GM23338 (cell line): ENCODE measurements around the gene FOXD1. TPM values are rescaled to one million over a fixed set of nuclear protein-coding genes. Genes with fewer than 3 reads are reported as not detected.

Experiments used
- ATAC-seq: fragments of 200-7000 bp; cut with Tn5 transposase; 3 replicates; pipeline ENCODE4 v1.9.1; 2020
- DNase-seq: peaks from one replicate; pipeline ENCODE4 v3.0.0-alpha.2; 2015; ENCODE audit warnings: low spot score
- H2AFZ ChIP-seq: fragments of 200-600 bp; sonication (generic); 2 replicates; pipeline ENCODE4 v1.8.0; 2016; ENCODE audit warnings: antibody characterized with exemption, mild to moderate bottlenecking, moderate library complexity
- H3F3A ChIP-seq: fragments of 200-600 bp; sonication (generic); replicated peaks from 2 replicates; pipeline ENCODE4 v1.8.0; 2017; ENCODE audit warnings: antibody characterized with exemption, mixed run types, low read depth
- H3K27ac ChIP-seq: fragments of 200-600 bp; sonication (generic); 2 replicates; pipeline ENCODE4 v1.6.1; 2016; ENCODE audit warnings: low read depth
- H3K27me3 ChIP-seq: fragments of 200-600 bp; sonication (generic); 2 replicates; pipeline ENCODE4 v1.8.0; 2016; ENCODE audit warnings: mild to moderate bottlenecking, mixed run types, moderate library complexity; ENCODE audit not compliant: insufficient read depth
- H3K36me3 ChIP-seq: fragments of 200-600 bp; sonication (generic); 2 replicates; pipeline ENCODE4 v1.8.0; 2016; ENCODE audit warnings: mild to moderate bottlenecking; ENCODE audit not compliant: insufficient read depth
- H3K4me1 ChIP-seq: fragments of 200-600 bp; sonication (generic); 2 replicates; pipeline ENCODE4 v1.8.0; 2016; ENCODE audit warnings: mild to moderate bottlenecking, moderate library complexity; ENCODE audit not compliant: insufficient read depth
- H3K4me2 ChIP-seq: fragments of 200-600 bp; sonication (generic); 2 replicates; pipeline ENCODE4 v1.7.1; 2017; ENCODE audit warnings: mixed run types
- H3K4me3 ChIP-seq: fragments of 200-600 bp; sonication (generic); 2 replicates; pipeline ENCODE4 v1.6.1; 2016; ENCODE audit warnings: mixed run types
- H3K79me2 ChIP-seq: fragments of 200-600 bp; sonication (generic); replicated peaks from 2 replicates; pipeline ENCODE4 v1.8.0; 2017; ENCODE audit warnings: mild to moderate bottlenecking; ENCODE audit not compliant: insufficient read depth
- H3K9me2 ChIP-seq: fragments of 200-600 bp; sonication (generic); 2 replicates; pipeline ENCODE4 v1.8.0; 2017; ENCODE audit not compliant: insufficient read depth
- H4K20me1 ChIP-seq: fragments of 200-600 bp; sonication (generic); replicated peaks from 2 replicates; pipeline ENCODE4 v1.8.0; 2017; ENCODE audit warnings: mild to moderate bottlenecking; ENCODE audit not compliant: insufficient read depth
- H3K27ac Mint-ChIP-seq: 2 replicates; pipeline ENCODE4 v1.8.0; 2020; ENCODE audit warnings: inconsistent platforms, mild to moderate bottlenecking, moderate library complexity, mixed read lengths
- H3K27me3 Mint-ChIP-seq: 3 replicates; pipeline ENCODE4 v1.8.0; 2022; ENCODE audit warnings: low read depth, mild to moderate bottlenecking, moderate library complexity, mixed read lengths, inconsistent platforms; ENCODE audit not compliant: insufficient read depth, poor library complexity
- H3K36me3 Mint-ChIP-seq: 3 replicates; pipeline ENCODE4 v1.8.0; 2021; ENCODE audit warnings: low read depth, mild to moderate bottlenecking, inconsistent platforms, moderate library complexity, mixed read lengths
- H3K4me1 Mint-ChIP-seq: 3 replicates; pipeline ENCODE4 v1.8.0; 2020; ENCODE audit warnings: mild to moderate bottlenecking, inconsistent platforms, mixed read lengths
- H3K4me3 Mint-ChIP-seq: 3 replicates; pipeline ENCODE4 v1.8.0; 2021; ENCODE audit warnings: moderate library complexity, mild to moderate bottlenecking, inconsistent platforms, mixed read lengths
- H3K9me3 Mint-ChIP-seq: 3 replicates; pipeline ENCODE4 v1.8.0; 2020; ENCODE audit warnings: moderate library complexity, mild to moderate bottlenecking, inconsistent platforms, mixed read lengths
- CREB1 ChIP-seq: fragments of 250-450 bp; sonication (Bioruptor Pico); IDR thresholded peaks from 2 replicates; pipeline ENCODE4 v1.5.0; 2020; ENCODE audit warnings: low read depth, mild to moderate bottlenecking, moderate library complexity
- EZH2 ChIP-seq: fragments of 200-600 bp; sonication (generic); IDR thresholded peaks from one replicate; pipeline ENCODE4 v1.8.0; 2017; ENCODE audit warnings: antibody characterized with exemption, mild to moderate bottlenecking, low read depth; ENCODE audit not compliant: unreplicated experiment
- EZH2phosphoT487 ChIP-seq: fragments of 200-600 bp; sonication (generic); IDR thresholded peaks from one replicate; pipeline ENCODE4 v1.8.1; 2018; ENCODE audit warnings: antibody characterized with exemption; ENCODE audit not compliant: unreplicated experiment
- JUNB ChIP-seq: IDR thresholded peaks from one replicate; pipeline ENCODE4 v1.6.1; 2016; ENCODE audit warnings: antibody characterized with exemption; ENCODE audit not compliant: unreplicated experiment
- NANOG ChIP-seq: IDR thresholded peaks from 2 replicates; pipeline ENCODE4 v1.6.1; 2016; ENCODE audit warnings: antibody characterized with exemption, borderline replicate concordance
- POLR2AphosphoS5 ChIP-seq: IDR thresholded peaks from 2 replicates; pipeline ENCODE4 v1.6.1; 2016; ENCODE audit warnings: antibody characterized with exemption, low read depth
- ZNF331 ChIP-seq: fragments of 250-450 bp; sonication (Bioruptor Pico); IDR thresholded peaks from 2 replicates; pipeline ENCODE4 v1.5.0; 2020; ENCODE audit warnings: low read depth, mild to moderate bottlenecking, moderate library complexity
- polyA plus RNA-seq: library from polyadenylated mRNA; unstranded; fragments of >200 nt; fragmentation: Nextera tagmentation; extraction: Ambion mirVana; gene quantifications from 2 replicates; pipeline ENCODE4 v1.2.1, GENCODE V29; 2016
- total RNA-seq: library from RNA; depleted of rRNA; stranded (reverse); fragments of >200 nt; shearing (Covaris generic); gene quantifications from 2 replicates; pipeline ENCODE4 v1.2.3, GENCODE V29; 2014
- TF ChIP-seq, protein P1 (sequence below), 2 experiments: fragments of 200-600 bp in 1 of 2; sonication (generic) in 1 of 2; conservative IDR thresholded peaks; 2 replicates each; pipeline versions ENCODE4 v1.5.1 to v1.6.1; 2016 to 2017; ENCODE audit warnings: antibody characterized with exemption in 2 of 2, low read depth in 2 of 2, mild to moderate bottlenecking in 2 of 2, moderate library complexity in 1 of 2
- TF ChIP-seq, protein P2 (sequence below): IDR thresholded peaks from one replicate; pipeline ENCODE4 v1.6.1; 2018; ENCODE audit warnings: antibody characterized with exemption; ENCODE audit not compliant: unreplicated experiment

FOXD1 gene
- total and polyA plus RNA-seq, 2 experiments from 2014 or later, result 0.42 TPM; not detected in 1

DNA sequence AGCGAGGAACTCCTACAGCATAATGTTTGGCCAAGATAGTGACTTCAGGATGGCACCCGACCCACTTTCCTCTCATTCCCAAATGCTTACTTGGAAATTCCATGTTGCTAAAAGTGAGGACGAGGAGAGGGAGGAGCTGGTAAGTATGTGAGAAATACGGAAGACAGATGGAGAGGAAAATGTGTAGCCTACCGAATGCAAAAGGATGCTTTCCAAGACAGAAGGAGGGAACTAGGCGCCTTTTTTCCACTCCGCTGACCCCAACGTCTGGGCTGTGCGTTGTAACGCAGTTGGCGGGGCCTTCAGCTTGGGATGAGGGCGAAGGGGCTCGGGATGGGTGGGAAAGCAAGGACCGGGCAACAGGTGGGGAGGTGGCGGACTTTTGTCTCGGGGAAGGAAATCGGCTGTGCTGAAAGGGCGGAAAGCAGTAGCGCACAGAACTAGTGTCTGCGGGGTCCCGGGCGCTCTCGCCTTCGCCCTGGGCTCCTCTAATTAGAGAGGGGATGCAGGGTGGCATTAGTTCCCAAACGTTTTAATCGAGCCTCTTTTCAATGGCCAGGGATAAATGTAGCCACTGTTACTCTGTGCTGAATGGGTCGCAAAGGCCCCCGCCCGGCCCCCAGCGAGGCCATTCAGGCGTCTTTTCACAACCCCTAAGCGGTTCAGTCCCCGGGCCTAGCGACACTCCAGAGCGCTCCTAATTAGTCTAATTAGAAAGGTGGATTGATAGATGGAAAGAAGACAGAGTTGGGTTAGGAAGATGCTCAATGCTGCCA, 12.6 kb downstream of the FOXD1 start:
- peak; percentile 54 for DNase-seq
- Histone ChIP-seq H3K36me3 (no peaks in the 10 kb centered on the region), H3K27ac (no peak overlapping the region)

DNA sequence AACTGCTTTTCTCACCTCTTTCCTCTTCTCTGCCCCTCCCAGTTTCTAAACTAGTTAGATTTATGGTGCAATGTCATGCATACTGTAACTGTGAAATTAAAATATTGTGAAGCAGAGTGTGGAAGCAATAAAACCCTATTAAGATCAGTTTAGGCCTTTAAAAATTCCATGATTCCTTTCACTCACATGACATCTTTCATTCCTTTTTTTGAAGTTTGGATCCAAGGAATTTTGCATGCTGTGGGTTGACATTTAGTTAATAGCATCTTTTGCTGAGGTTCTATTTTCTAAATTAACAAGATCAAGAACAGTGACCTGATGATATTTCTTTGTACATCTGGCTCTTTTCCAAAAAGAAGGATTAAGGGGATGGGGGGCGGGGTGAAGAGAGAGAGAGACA, 13.7 kb downstream of the FOXD1 start:
- Histone ChIP-seq H2AFZ (no peak overlapping the region), H3K36me3 (no peaks in the 10 kb centered on the region), H3K79me2 (no peaks in the 10 kb centered on the region), H3K27me3 (peaks cover 98% of the 10 kb centered on the region), H3K4me3 (no peak overlapping the region), H3F3A (peaks cover 21% of the 10 kb centered on the region; the same call in 1 of the 2 replicates), H3K9me2 (no peaks in the 10 kb centered on the region), H3K4me2 (no peak overlapping the region), H3K4me1 (peaks cover 35% of the 10 kb centered on the region), H3K27ac (no peak overlapping the region), H4K20me1 (peaks cover 22% of the 10 kb centered on the region; the same call in 1 of the 2 replicates)
- TF ChIP-seq, protein P1, sequence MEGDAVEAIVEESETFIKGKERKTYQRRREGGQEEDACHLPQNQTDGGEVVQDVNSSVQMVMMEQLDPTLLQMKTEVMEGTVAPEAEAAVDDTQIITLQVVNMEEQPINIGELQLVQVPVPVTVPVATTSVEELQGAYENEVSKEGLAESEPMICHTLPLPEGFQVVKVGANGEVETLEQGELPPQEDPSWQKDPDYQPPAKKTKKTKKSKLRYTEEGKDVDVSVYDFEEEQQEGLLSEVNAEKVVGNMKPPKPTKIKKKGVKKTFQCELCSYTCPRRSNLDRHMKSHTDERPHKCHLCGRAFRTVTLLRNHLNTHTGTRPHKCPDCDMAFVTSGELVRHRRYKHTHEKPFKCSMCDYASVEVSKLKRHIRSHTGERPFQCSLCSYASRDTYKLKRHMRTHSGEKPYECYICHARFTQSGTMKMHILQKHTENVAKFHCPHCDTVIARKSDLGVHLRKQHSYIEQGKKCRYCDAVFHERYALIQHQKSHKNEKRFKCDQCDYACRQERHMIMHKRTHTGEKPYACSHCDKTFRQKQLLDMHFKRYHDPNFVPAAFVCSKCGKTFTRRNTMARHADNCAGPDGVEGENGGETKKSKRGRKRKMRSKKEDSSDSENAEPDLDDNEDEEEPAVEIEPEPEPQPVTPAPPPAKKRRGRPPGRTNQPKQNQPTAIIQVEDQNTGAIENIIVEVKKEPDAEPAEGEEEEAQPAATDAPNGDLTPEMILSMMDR (conservative IDR thresholded peaks at IDR 0.05; ENCODE audit: low read depth in 2 of 2), result no peak
- TF ChIP-seq EZH2, result peak; percentile 45
- Mint-ChIP-seq H3K27ac (no peak overlapping the region), H3K27me3 (peaks cover 84% of the 10 kb centered on the region), H3K36me3 (no peaks in the 10 kb centered on the region; the same call in 2 of the 3 replicates), H3K4me1 (peaks cover 23% of the 10 kb centered on the region), H3K4me3 (no peak overlapping the region; the same call in 2 of the 3 replicates), H3K9me3 (peaks cover 2% of the 10 kb centered on the region; the same call in 1 of the 3 replicates)
- no peak for DNase-seq
- no peak for ATAC-seq

More for the DNA sequence above, 12.6 kb downstream of the FOXD1 start:
- H3K27ac Mint-ChIP-seq, result no peak overlapping the region
- TF ChIP-seq ZNF331 (CRISPR knock-in tag) (no peak), POLR2AphosphoS5 (no peak), EZH2phosphoT487 (peak; percentile 76), EZH2 (peak; percentile 100), CREB1 (CRISPR knock-in tag) (no peak)
- Histone ChIP-seq H3K4me3 (peak overlapping the region; percentile 58), H3K4me1 (peaks cover 35% of the 10 kb centered on the region), H3K27me3 (peaks cover 100% of the 10 kb centered on the region), H3K4me2 (peak overlapping the region; percentile 84), H2AFZ (peak overlapping the region; percentile 93), H3F3A (peaks cover 21% of the 10 kb centered on the region; the same call in 1 of the 2 replicates), H3K79me2 (no peaks in the 10 kb centered on the region), H3K9me2 (no peaks in the 10 kb centered on the region), H4K20me1 (peaks cover 31% of the 10 kb centered on the region)
- peaks cover 88% of the 10 kb centered on the region for H3K27me3 Mint-ChIP-seq
- H3K4me1 Mint-ChIP-seq, result peaks cover 23% of the 10 kb centered on the region
- no peaks in the 10 kb centered on the region; the same call in 2 of the 3 replicates for H3K36me3 Mint-ChIP-seq
- ATAC-seq, result peak; percentile 18
- H3K9me3 Mint-ChIP-seq, result peaks cover 9% of the 10 kb centered on the region; the same call in 1 of the 3 replicates
- H3K4me3 Mint-ChIP-seq, result peak overlapping the region; percentile 49

DNA sequence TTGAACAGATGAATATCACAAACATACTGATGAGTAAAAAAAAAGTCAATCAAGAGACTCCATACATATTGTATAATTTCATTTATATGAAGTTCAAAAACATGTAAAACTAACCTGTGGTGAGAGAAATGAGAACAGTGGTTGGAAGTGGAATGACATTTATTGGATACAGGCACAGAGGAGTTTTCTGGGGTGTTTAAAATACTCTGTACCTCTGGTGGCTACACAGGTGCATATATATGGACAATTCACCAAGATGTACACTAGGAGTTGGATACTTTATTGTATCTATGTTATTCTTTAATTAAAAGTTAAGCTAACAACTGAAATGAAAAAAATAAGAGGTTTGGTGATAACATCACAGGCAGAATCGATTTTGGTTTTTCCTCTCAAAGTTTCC, 14.1 kb downstream of the FOXD1 start:
- Mint-ChIP-seq H3K27ac (no peak overlapping the region), H3K27me3 (peaks cover 79% of the 10 kb centered on the region), H3K4me3 (no peak overlapping the region), H3K9me3 (peaks cover 2% of the 10 kb centered on the region; the same call in 1 of the 3 replicates), H3K36me3 (no peaks in the 10 kb centered on the region; the same call in 2 of the 3 replicates), H3K4me1 (peaks cover 23% of the 10 kb centered on the region)
- Histone ChIP-seq H3K4me3 (no peak overlapping the region), H3K27me3 (peaks cover 96% of the 10 kb centered on the region), H3K4me1 (peaks cover 35% of the 10 kb centered on the region), H4K20me1 (peaks cover 18% of the 10 kb centered on the region; the same call in 1 of the 2 replicates), H3F3A (peaks cover 18% of the 10 kb centered on the region; the same call in 1 of the 2 replicates), H3K36me3 (no peaks in the 10 kb centered on the region), H3K27ac (no peak overlapping the region), H2AFZ (no peak overlapping the region), H3K79me2 (no peaks in the 10 kb centered on the region), H3K9me2 (no peaks in the 10 kb centered on the region), H3K4me2 (no peak overlapping the region)
- TF ChIP-seq CREB1 (CRISPR knock-in tag) (no peak), NANOG (no peak), EZH2phosphoT487 (no peak), JUNB (no peak)
- TF ChIP-seq, protein P2, sequence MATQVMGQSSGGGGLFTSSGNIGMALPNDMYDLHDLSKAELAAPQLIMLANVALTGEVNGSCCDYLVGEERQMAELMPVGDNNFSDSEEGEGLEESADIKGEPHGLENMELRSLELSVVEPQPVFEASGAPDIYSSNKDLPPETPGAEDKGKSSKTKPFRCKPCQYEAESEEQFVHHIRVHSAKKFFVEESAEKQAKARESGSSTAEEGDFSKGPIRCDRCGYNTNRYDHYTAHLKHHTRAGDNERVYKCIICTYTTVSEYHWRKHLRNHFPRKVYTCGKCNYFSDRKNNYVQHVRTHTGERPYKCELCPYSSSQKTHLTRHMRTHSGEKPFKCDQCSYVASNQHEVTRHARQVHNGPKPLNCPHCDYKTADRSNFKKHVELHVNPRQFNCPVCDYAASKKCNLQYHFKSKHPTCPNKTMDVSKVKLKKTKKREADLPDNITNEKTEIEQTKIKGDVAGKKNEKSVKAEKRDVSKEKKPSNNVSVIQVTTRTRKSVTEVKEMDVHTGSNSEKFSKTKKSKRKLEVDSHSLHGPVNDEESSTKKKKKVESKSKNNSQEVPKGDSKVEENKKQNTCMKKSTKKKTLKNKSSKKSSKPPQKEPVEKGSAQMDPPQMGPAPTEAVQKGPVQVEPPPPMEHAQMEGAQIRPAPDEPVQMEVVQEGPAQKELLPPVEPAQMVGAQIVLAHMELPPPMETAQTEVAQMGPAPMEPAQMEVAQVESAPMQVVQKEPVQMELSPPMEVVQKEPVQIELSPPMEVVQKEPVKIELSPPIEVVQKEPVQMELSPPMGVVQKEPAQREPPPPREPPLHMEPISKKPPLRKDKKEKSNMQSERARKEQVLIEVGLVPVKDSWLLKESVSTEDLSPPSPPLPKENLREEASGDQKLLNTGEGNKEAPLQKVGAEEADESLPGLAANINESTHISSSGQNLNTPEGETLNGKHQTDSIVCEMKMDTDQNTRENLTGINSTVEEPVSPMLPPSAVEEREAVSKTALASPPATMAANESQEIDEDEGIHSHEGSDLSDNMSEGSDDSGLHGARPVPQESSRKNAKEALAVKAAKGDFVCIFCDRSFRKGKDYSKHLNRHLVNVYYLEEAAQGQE, result no peak
- DNase-seq (no peak), ATAC-seq (no peak)
